K562 (cell line): ENCODE results near the gene DHRS3. TPM values are rescaled to one million over a fixed set of nuclear protein-coding genes. Genes with fewer than 3 reads are reported as not detected.
A peak's percentile ranks its signal among the peaks of the same experiment; 100 is the strongest.

Experiments used
- BCOR ChIP-seq: fragments of 450-650 bp; IDR thresholded peaks from 2 replicates; pipeline ENCODE4 v1.6.1; 2016
- BHLHE40 ChIP-seq: IDR thresholded peaks from 2 replicates; pipeline ENCODE4 v1.6.1; 2011; ENCODE audit warnings: low read length, improper control_type of control experiment
- BRD4 ChIP-seq: fragments of 200-600 bp; sonication (generic); IDR thresholded peaks from 2 replicates; pipeline ENCODE4 v1.6.1; 2017; ENCODE audit warnings: inconsistent platforms
- CEBPG ChIP-seq, 3 experiments: fragments of 200-800 bp in 1 of 3; sonication (Bioruptor generic) in 1 of 3; sonication (generic) in 1 of 3; formaldehyde crosslinking in 1 of 3; IDR thresholded peaks in 2 of 3; conservative IDR thresholded peaks in 1 of 3; 2 replicates each; pipeline versions ENCODE4 v1.6.1 to v1.8.0; 2016 to 2022; ENCODE audit warnings: missing compliant biosample characterization in 2 of 3, missing genetic modification characterization in 2 of 3, mild to moderate bottlenecking in 1 of 3, missing genetic modification reagents in 1 of 3
- EP400 ChIP-seq: fragments of 450-650 bp; IDR thresholded peaks from 2 replicates; pipeline ENCODE4 v1.6.1; 2017; ENCODE audit warnings: antibody characterized with exemption, mild to moderate bottlenecking, moderate library complexity
- ESRRA ChIP-seq: fragments of 450-650 bp; IDR thresholded peaks from 2 replicates; pipeline ENCODE4 v1.6.1; 2014; ENCODE audit warnings: low read depth, mild to moderate bottlenecking, moderate library complexity, borderline replicate concordance
- FOXM1 ChIP-seq, 2 experiments: fragments of 450-650 bp in 1 of 2; sonication (generic) in 1 of 2; formaldehyde crosslinking in 1 of 2; IDR thresholded peaks; 2 replicates each; pipeline versions ENCODE4 v1.6.1 to v1.9.0; 2017 to 2022; ENCODE audit warnings: low read depth in 2 of 2, mild to moderate bottlenecking in 2 of 2, missing genetic modification reagents in 1 of 2, moderate library complexity in 1 of 2
- FUS ChIP-seq: fragments of 200-400 bp; formaldehyde crosslinking; optimal IDR thresholded peaks from 2 replicates; pipeline ENCODE3; 2017; ENCODE audit warnings: low read depth, low read length
- ILF3 ChIP-seq: fragments of 450-650 bp; IDR thresholded peaks from 2 replicates; pipeline ENCODE4 v1.6.1; 2018; ENCODE audit warnings: antibody characterized with exemption, mild to moderate bottlenecking, moderate library complexity, borderline replicate concordance
- IRF9 ChIP-seq: fragments of 450-650 bp; IDR thresholded peaks from 2 replicates; pipeline ENCODE4 v1.6.1; 2016; ENCODE audit warnings: missing biosample characterization, missing genetic modification characterization
- MAX ChIP-seq: sonication (generic); formaldehyde crosslinking; IDR thresholded peaks from 2 replicates; pipeline ENCODE4 v1.9.0; 2022; ENCODE audit warnings: mild to moderate bottlenecking, missing genetic modification reagents
- NRF1 ChIP-seq, 2 experiments: fragments of 450-650 bp; IDR thresholded peaks in 1 of 2; conservative IDR thresholded peaks in 1 of 2; 2 replicates each; pipeline ENCODE4 v1.6.1; 2014; ENCODE audit warnings: mild to moderate bottlenecking in 2 of 2
- RBM14 ChIP-seq: fragments of 200-400 bp; formaldehyde crosslinking; IDR thresholded peaks from 2 replicates; pipeline ENCODE4 v1.6.1; 2018; ENCODE audit warnings: low read depth, mild to moderate bottlenecking, low read length, moderate library complexity, borderline replicate concordance; ENCODE audit not compliant: insufficient read depth
- SRF ChIP-seq, 2 experiments: fragments of 250-450, 450-650 bp in 1 of 2; sonication (Bioruptor Pico) in 1 of 2; sonication (generic) in 1 of 2; formaldehyde crosslinking; IDR thresholded peaks; 2 replicates each; pipeline versions ENCODE4 v1.5.0 to v1.5.1; 2020 to 2022; ENCODE audit warnings: mild to moderate bottlenecking in 1 of 2, missing genetic modification reagents in 1 of 2
- TRIM28 ChIP-seq: fragments of 450-650 bp; IDR thresholded peaks from 2 replicates; pipeline ENCODE4 v1.6.1; 2017
- TSHZ1 ChIP-seq: fragments of 250-450 bp; sonication (Bioruptor Pico); IDR thresholded peaks from 2 replicates; pipeline ENCODE4 v1.4.0; 2020; ENCODE audit warnings: mild to moderate bottlenecking, moderate library complexity
- XRCC3 ChIP-seq: fragments of 450-650 bp; IDR thresholded peaks from 2 replicates; pipeline ENCODE4 v1.6.1; 2017; ENCODE audit warnings: mild to moderate bottlenecking, moderate library complexity
- ZBED1 ChIP-seq: IDR thresholded peaks from 2 replicates; pipeline ENCODE4 v1.6.1; 2014
- ZNF431 ChIP-seq: sonication (generic); formaldehyde crosslinking; IDR thresholded peaks from 2 replicates; pipeline ENCODE4 v1.8.0; 2022; ENCODE audit warnings: mild to moderate bottlenecking, missing genetic modification reagents
- ZNF518B ChIP-seq: fragments of 250-450 bp; sonication (Bioruptor Pico); IDR thresholded peaks from 2 replicates; pipeline ENCODE4 v1.5.0; 2021; ENCODE audit warnings: mild to moderate bottlenecking, moderate library complexity
- polyA plus RNA-seq, 8 experiments: library from polyadenylated mRNA; depleted of rRNA in 4 of 8; stranded (reverse) in 5 of 8; unstranded in 3 of 8; fragments of >200 nt; fragmentation: Nextera tagmentation in 2 of 8; fragmentation: Illumina TruSeq in 1 of 8; extraction: Ambion mirVana in 2 of 8; extraction: Trizol in 1 of 8; gene quantifications; 2 replicates each; pipeline versions ENCODE4 v1.2.1 to v1.2.3, GENCODE V29; 2011 to 2014; ENCODE audit warnings: inconsistent platforms in 1 of 8, missing spikeins in 1 of 8
- total RNA-seq, 7 experiments: library from RNA; depleted of rRNA in 6 of 7; stranded (reverse); fragments of >200 nt in 6 of 7; fragmentation: Illumina TruSeq in 2 of 7; extraction: Trizol in 2 of 7; gene quantifications; 2 replicates each; pipeline versions ENCODE4 v1.2.1 to v1.2.3, GENCODE V29; 2011 to 2021; ENCODE audit warnings: low replicate concordance in 1 of 7

DHRS3 gene
- total and polyA plus RNA-seq, 9 of the 15 experiments (the other 6 are each of a cell fraction or from before 2014, with no cell fraction given), result 21.0 to 116 (median 58.7) TPM

GRCh38 chr1:12619792-12620487 lies 1.9 kb upstream of the DHRS3 start (continued):
- TF ChIP-seq IRF9 (tag) (no peak), TRIM28 (no peak), ZNF431 (no peak), ESRRA (no peak), ZNF518B (no peak), BCOR (no peak), ILF3 (no peak), TSHZ1 (CRISPR knock-in tag) (no peak), FOXM1 (IDR thresholded peaks at IDR 0.05; ENCODE audit: low read depth) (no peak), FOXM1 (CRISPR knock-in tag; IDR thresholded peaks at IDR 0.05; ENCODE audit: low read depth) (0 out of 2 replicates have a peak, but pooled peaks have one; percentile 46), FUS (no peak), ZBED1 (peak; percentile 12; the same call in 1 of the 2 replicates), MAX (CRISPR knock-in tag) (no peak; the same call in 1 of the 2 replicates), BRD4 (no peak), NRF1 (conservative IDR thresholded peaks at IDR 0.05 in 1 of 2, IDR thresholded peaks at IDR 0.05 in 1 of 2) (peak in 1 of 2 experiments; percentile 19; a peak in 1 of 4 replicates), XRCC3 (no peak), SRF (CRISPR knock-in tag; IDR thresholded peaks at IDR 0.05) (no peak), BHLHE40 (peak; percentile 44; the same call in 1 of the 2 replicates), RBM14 (no peak), EP400 (no peak), CEBPG (CRISPR knock-in tag; IDR thresholded peaks at IDR 0.05) (no peak), CEBPG (tag; conservative IDR thresholded peaks at IDR 0.05 in 1 of 2, IDR thresholded peaks at IDR 0.05 in 1 of 2) (0 out of 4 replicates have a peak, but pooled peaks of 1 of the 2 experiments have one; percentile 37)
